Neural progenitor cell (in vitro differentiated cells): ENCODE results near the gene ELMO1. TPM values are rescaled to one million over a fixed set of nuclear protein-coding genes. Genes with fewer than 3 reads are reported as not detected.
A peak's percentile ranks its signal among the peaks of the same experiment; 100 is the strongest.

Source experiments
- DNase-seq: peaks from one replicate; pipeline ENCODE4 v3.0.0-alpha.2; 2016; ENCODE audit warnings: low spot score
- H2AFZ ChIP-seq: fragments of 200-600 bp; sonication (generic); replicated peaks from 2 replicates; pipeline ENCODE4 v1.6.1; 2016; ENCODE audit warnings: antibody characterized with exemption
- H3F3A ChIP-seq: fragments of 200-600 bp; sonication (generic); 2 replicates; pipeline ENCODE4 v1.6.1; 2016; ENCODE audit warnings: antibody characterized with exemption, low read depth
- H3K27ac ChIP-seq: fragments of 200-600 bp; sonication (generic); 2 replicates; pipeline ENCODE4 v1.5.1; 2016; ENCODE audit warnings: mild to moderate bottlenecking
- H3K27me3 ChIP-seq: fragments of 200-600 bp; sonication (generic); 2 replicates; pipeline ENCODE4 v1.6.1; 2016; ENCODE audit warnings: mild to moderate bottlenecking, moderate library complexity
- H3K36me3 ChIP-seq: fragments of 200-600 bp; sonication (generic); 2 replicates; pipeline ENCODE4 v1.5.1; 2016
- H3K4me1 ChIP-seq: fragments of 200-600 bp; sonication (generic); 2 replicates; pipeline ENCODE4 v1.6.1; 2016; ENCODE audit warnings: mixed run types
- H3K4me2 ChIP-seq: fragments of 200-600 bp; sonication (generic); 2 replicates; pipeline ENCODE4 v1.6.1; 2016
- H3K4me3 ChIP-seq: fragments of 200-600 bp; sonication (generic); 2 replicates; pipeline ENCODE4 v1.5.1; 2016
- H3K79me2 ChIP-seq: fragments of 200-600 bp; sonication (generic); 2 replicates; pipeline ENCODE4 v1.6.1; 2016; ENCODE audit warnings: low read depth
- H3K9ac ChIP-seq: fragments of 200-600 bp; sonication (generic); 2 replicates; pipeline ENCODE4 v1.6.1; 2016
- H3K9me3 ChIP-seq: fragments of 200-600 bp; sonication (generic); 2 replicates; pipeline ENCODE4 v1.5.1; 2016; ENCODE audit warnings: low read depth
- H4K20me1 ChIP-seq: fragments of 200-600 bp; sonication (generic); 2 replicates; pipeline ENCODE4 v1.6.1; 2016; ENCODE audit warnings: low read depth
- H3K27ac Mint-ChIP-seq: 3 replicates; pipeline ENCODE4 v1.8.0; 2021; ENCODE audit warnings: mixed read lengths
- H3K27me3 Mint-ChIP-seq: 2 replicates; pipeline ENCODE4 v1.8.0; 2022; ENCODE audit warnings: low read depth, mild to moderate bottlenecking, inconsistent platforms, moderate library complexity, mixed read lengths; ENCODE audit not compliant: insufficient read depth
- H3K36me3 Mint-ChIP-seq: 3 replicates; pipeline ENCODE4 v1.8.0; 2021; ENCODE audit warnings: mixed read lengths
- H3K4me1 Mint-ChIP-seq: 3 replicates; pipeline ENCODE4 v1.8.0; 2021; ENCODE audit warnings: mixed read lengths
- H3K4me3 Mint-ChIP-seq: 3 replicates; pipeline ENCODE4 v1.8.0; 2021; ENCODE audit warnings: mild to moderate bottlenecking, moderate library complexity, mixed read lengths
- H3K9me3 Mint-ChIP-seq: 3 replicates; pipeline ENCODE4 v1.8.0; 2020; ENCODE audit warnings: mixed read lengths
- CTCF ChIP-seq: fragments of 200-600 bp; sonication (generic); IDR thresholded peaks from 2 replicates; pipeline ENCODE4 v1.5.1; 2017; ENCODE audit warnings: antibody characterized with exemption, mild to moderate bottlenecking
- EZH2 ChIP-seq: fragments of 200-600 bp; sonication (generic); IDR thresholded peaks from 2 replicates; pipeline ENCODE4 v1.6.1; 2017; ENCODE audit warnings: antibody characterized with exemption, mild to moderate bottlenecking, moderate library complexity
- EZH2phosphoT487 ChIP-seq: fragments of 200-600 bp; sonication (generic); IDR thresholded peaks from 2 replicates; pipeline ENCODE4 v1.6.1; 2017; ENCODE audit warnings: antibody characterized with exemption
- total RNA-seq: library from RNA; depleted of rRNA; stranded (reverse); fragments of >200 nt; gene quantifications from 2 replicates; pipeline ENCODE4 v1.2.3, GENCODE V29; 2015; ENCODE audit warnings: low replicate concordance

Gene ELMO1
- total RNA-seq, 1 donor from 2014 or later, result 22.0 TPM

- Histone ChIP-seq H3K79me2 (no peaks in the 10 kb centered on the region), H3F3A (no peaks in the 10 kb centered on the region), H3K4me3 (no peak overlapping the region), H2AFZ (no peak overlapping the region), H3K9ac (no peak overlapping the region), H3K9me3 (no peaks in the 10 kb centered on the region), H3K36me3 (no peaks in the 10 kb centered on the region), H4K20me1 (no peaks in the 10 kb centered on the region), H3K4me1 (peaks cover 10% of the 10 kb centered on the region), H3K27ac (no peak overlapping the region), H3K27me3 (no peaks in the 10 kb centered on the region), H3K4me2 (no peak overlapping the region)
- TF ChIP-seq EZH2 (no peak), CTCF (no peak), EZH2phosphoT487 (no peak)
- Mint-ChIP-seq H3K9me3 (no peaks in the 10 kb centered on the region), H3K27me3 (peaks cover 2% of the 10 kb centered on the region), H3K4me1 (peaks cover 31% of the 10 kb centered on the region), H3K27ac (no peak overlapping the region), H3K4me3 (no peak overlapping the region), H3K36me3 (peaks cover 2% of the 10 kb centered on the region)
- DNase-seq, result no peak
Observed at GRCh38 chr7:36984710-36985312, 463.9 kb downstream of the ELMO1 start.

- no peaks in the 10 kb centered on the region for H3K9me3 Mint-ChIP-seq
- H3K4me1 Mint-ChIP-seq, result peaks cover 31% of the 10 kb centered on the region
Observed at GRCh38 chr7:36984041-36984521, 464.6 kb downstream of the ELMO1 start.

GRCh38 chr7:36982766-36983165 is 465.9 kb downstream of the ELMO1 start:
- Histone ChIP-seq H3K4me1 (peaks cover 10% of the 10 kb centered on the region), H3K4me2 (no peak overlapping the region), H3K4me3 (no peak overlapping the region), H3F3A (no peaks in the 10 kb centered on the region), H3K9ac (no peak overlapping the region), H3K79me2 (no peaks in the 10 kb centered on the region), H3K27ac (no peak overlapping the region), H3K27me3 (no peaks in the 10 kb centered on the region), H3K36me3 (no peaks in the 10 kb centered on the region), H3K9me3 (no peaks in the 10 kb centered on the region), H4K20me1 (no peaks in the 10 kb centered on the region), H2AFZ (no peak overlapping the region)
- TF ChIP-seq EZH2phosphoT487 (no peak), CTCF (no peak), EZH2 (no peak)
- peaks cover 2% of the 10 kb centered on the region for H3K27me3 Mint-ChIP-seq
- no peak overlapping the region for H3K4me3 Mint-ChIP-seq
- DNase-seq, result no peak
- H3K36me3 Mint-ChIP-seq, result peaks cover 2% of the 10 kb centered on the region
- H3K4me1 Mint-ChIP-seq, result peaks cover 31% of the 10 kb centered on the region
- H3K27ac Mint-ChIP-seq, result no peak overlapping the region
- peaks cover 2% of the 10 kb centered on the region for H3K9me3 Mint-ChIP-seq

More at GRCh38 chr7:36984041-36984521, 464.6 kb downstream of the ELMO1 start:
- Histone ChIP-seq H3K4me3 (no peak overlapping the region), H3K9me3 (no peaks in the 10 kb centered on the region), H4K20me1 (no peaks in the 10 kb centered on the region), H3K36me3 (no peaks in the 10 kb centered on the region), H3K79me2 (no peaks in the 10 kb centered on the region), H3K27ac (no peak overlapping the region), H3K4me1 (peaks cover 10% of the 10 kb centered on the region), H3K27me3 (no peaks in the 10 kb centered on the region), H3K4me2 (no peak overlapping the region), H3F3A (no peaks in the 10 kb centered on the region), H2AFZ (no peak overlapping the region), H3K9ac (no peak overlapping the region)
- peaks cover 2% of the 10 kb centered on the region for H3K27me3 Mint-ChIP-seq
- no peak overlapping the region for H3K4me3 Mint-ChIP-seq
- DNase-seq, result no peak
- H3K27ac Mint-ChIP-seq, result peak overlapping the region; percentile 46
- peaks cover 2% of the 10 kb centered on the region for H3K36me3 Mint-ChIP-seq
- no peak for TF ChIP-seq EZH2phosphoT487
- TF ChIP-seq CTCF, result no peak
- no peak for TF ChIP-seq EZH2
